Subcutaneous abdominal adipose tissue (tissue), 5 donors: ENCODE measurements around the gene LHFPL5.

Source experiments
- H3K27ac ChIP-seq: one replicate; pipeline ENCODE4 v1.7.0; 2013; ENCODE audit warnings: low read depth, mild to moderate bottlenecking, inconsistent platforms, low read length, moderate library complexity
- H3K27me3 ChIP-seq, 5 donors: one replicate each; pipeline ENCODE4 v1.7.0; 2013; ENCODE audit warnings: low read length in 5 of 5, inconsistent platforms in 1 of 5; ENCODE audit not compliant: control insufficient read depth in 5 of 5, insufficient read depth in 4 of 5
- H3K36me3 ChIP-seq, 5 donors: one replicate each; pipeline ENCODE4 v1.7.0; 2013; ENCODE audit warnings: low read length in 5 of 5; ENCODE audit not compliant: control insufficient read depth in 5 of 5, insufficient read depth in 5 of 5
- H3K4me1 ChIP-seq, 5 donors: one replicate each; pipeline ENCODE4 v1.7.0; 2013; ENCODE audit warnings: low read length in 5 of 5, mild to moderate bottlenecking in 3 of 5, moderate library complexity in 1 of 5; ENCODE audit not compliant: control insufficient read depth in 5 of 5, insufficient read depth in 5 of 5
- H3K4me3 ChIP-seq, 5 donors: one replicate each; pipeline ENCODE4 v1.7.0; 2013; ENCODE audit warnings: low read length in 5 of 5, low read depth in 1 of 5
- H3K9ac ChIP-seq, 5 donors: one replicate each; pipeline ENCODE4 v1.7.0; 2013; ENCODE audit warnings: low read length in 5 of 5, mild to moderate bottlenecking in 4 of 5, moderate library complexity in 3 of 5
- H3K9me3 ChIP-seq, 5 donors: one replicate each; pipeline ENCODE4 v1.7.0; 2013; ENCODE audit warnings: low read length in 5 of 5; ENCODE audit not compliant: control insufficient read depth in 5 of 5
- donor health status: healthy.
- donor health status: healthy.
- donor health status: healthy.
- donor health status: healthy.
- donor health status: healthy.

The LHFPL5 gene

DNA sequence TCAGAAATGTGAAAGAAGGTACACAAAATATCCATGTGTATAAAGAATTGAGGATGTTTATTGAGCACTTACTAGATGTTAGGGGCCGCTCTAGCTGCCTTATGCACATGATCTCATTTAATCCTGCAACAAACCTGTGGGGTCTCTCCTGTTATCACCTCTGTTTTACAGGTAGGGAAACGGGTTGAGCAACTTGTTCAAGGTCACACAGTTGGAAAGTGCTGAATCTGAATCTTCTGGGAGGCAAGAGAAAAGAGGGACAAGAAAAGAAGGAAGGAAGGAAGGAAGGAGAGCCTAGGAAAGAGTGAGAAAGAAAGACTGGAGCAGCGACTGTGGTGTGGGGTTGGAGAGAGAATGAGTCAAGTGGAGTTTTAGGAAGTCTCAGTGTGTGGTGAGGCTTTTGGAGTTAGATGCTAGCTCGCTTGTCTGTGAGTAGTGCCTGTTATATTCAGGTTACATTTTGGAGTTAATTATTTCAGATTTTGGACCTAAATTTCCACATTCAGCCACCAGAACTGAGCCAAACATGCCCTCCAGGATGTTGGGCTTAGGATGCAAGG is 16.6 kb upstream of the LHFPL5 start:
- Histone ChIP-seq H3K4me3 (no peak overlapping the region), H3K9ac (no peak overlapping the region), H3K9me3 (no peaks in the 10 kb centered on the region), H3K4me1 (peaks cover 0 to 6% (median 0%) of the 10 kb centered on the region in 5 donors), H3K36me3 (no peaks in the 10 kb centered on the region), H3K27ac (no peak overlapping the region), H3K27me3 (peaks cover 18 to 27% (median 23%) of the 10 kb centered on the region in 5 donors)

DNA sequence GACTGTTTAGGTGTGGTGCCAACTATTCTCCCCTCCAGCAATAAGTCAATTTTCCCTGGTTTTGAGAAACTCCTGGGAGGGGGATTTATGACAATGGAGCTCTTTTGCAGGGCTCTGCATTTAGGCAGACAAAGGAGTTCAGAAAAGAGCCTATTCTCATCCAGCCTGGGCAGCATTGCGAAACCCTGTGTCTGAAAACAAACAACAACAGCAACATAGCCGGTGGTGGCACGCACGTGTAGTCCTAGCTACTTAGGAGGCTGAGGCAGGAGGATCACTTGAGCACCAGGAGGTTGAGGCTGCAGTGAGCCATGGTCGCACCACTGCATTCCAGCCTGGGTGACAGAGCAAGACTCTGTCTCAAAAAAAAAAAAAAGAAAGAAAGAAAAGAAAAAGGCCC is 14.5 kb upstream of the LHFPL5 start:
- peaks cover 0 to 6% (median 0%) of the 10 kb centered on the region in 5 donors for H3K4me1 ChIP-seq

DNA sequence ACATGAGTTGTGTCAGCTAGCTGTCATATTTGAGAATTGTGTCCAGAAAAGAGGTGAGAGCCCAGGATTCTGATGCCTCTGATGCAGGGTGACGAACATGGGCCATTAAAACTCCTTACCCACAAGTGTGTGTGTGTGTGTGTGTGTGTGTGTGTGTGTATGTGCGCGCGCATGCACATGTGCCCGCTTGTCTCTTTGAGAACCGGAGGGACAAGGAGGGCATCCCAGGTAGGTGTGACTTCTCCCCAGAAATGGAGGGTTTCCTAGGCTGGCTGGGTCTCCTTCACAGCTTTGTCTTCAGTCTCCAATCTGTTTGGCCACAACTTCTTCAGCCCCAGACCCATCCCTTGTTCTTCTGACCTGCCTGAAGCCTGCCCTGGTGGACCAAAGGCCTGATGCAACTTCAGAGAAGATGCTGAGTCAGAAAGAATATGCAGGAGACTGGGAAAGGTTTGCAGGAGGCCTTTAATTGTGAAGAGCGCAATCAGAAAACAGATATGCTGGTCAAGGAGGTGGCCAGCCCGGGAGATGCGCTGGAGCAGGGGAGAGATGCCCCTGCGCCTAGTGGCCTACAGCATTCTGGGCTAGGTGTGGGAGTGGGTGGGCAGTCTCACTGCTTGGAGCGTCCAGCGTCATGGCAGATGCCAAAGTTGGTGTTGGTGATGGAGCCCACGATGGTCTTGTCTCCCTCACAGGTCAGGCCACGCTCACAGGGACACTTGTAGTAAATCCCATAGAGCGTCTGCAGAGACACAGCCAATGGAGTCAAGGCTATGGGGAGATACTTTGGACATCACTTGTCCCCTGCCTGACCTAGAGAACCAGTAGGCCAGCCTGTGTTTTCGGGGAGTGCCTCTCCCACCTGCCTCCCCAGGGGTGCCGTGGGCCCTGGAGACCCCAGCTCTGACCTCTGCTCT is 10.4 kb upstream of the LHFPL5 start:
- Histone ChIP-seq H3K4me3 (no peak overlapping the region), H3K27ac (no peak overlapping the region), H3K36me3 (no peaks in the 10 kb centered on the region), H3K27me3 (peaks cover 0 to 13% (median 4%) of the 10 kb centered on the region in 5 donors), H3K9me3 (no peaks in the 10 kb centered on the region), H3K9ac (no peak overlapping the region), H3K4me1 (no peaks in the 10 kb centered on the region)

More for the DNA sequence above, 14.5 kb upstream of the LHFPL5 start:
- H3K4me3 ChIP-seq, result no peak overlapping the region
- peaks cover 18 to 27% (median 23%) of the 10 kb centered on the region in 5 donors for H3K27me3 ChIP-seq
- no peak overlapping the region for H3K9ac ChIP-seq
- no peaks in the 10 kb centered on the region for H3K9me3 ChIP-seq
- no peaks in the 10 kb centered on the region for H3K36me3 ChIP-seq
- no peak overlapping the region for H3K27ac ChIP-seq

DNA sequence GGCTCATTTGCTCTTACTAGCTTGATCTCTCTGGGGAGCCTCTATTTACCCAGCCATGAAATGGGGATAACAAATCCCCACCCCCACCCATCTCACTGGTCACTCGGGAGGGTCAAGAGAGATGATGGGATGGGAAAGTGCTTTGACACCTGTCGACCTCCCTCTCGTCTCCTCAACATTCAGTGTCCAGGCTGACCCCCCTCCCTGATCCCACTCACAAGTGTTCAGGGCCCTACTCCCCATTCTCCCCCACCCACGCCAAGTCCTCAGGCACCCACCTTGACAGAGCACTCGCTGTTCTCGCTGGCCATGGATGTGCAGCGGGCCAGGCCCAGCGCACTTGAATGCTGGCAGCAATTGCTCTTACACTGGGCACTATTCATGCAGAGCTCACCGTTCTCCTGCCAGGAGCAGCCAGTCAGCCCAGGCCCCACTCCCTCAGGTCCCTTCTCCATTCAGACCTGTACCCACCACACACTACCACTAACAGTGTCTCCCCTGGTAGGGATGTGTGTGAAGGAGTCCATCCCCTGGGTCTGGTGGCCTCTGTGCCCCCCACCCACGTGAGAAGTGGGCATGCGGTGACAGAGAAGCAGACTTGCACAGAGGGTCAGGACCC is 9.6 kb upstream of the LHFPL5 start:
- H3K4me3 ChIP-seq, result no peak overlapping the region
- no peak overlapping the region for H3K9ac ChIP-seq
- H3K27ac ChIP-seq, result no peak overlapping the region
- H3K36me3 ChIP-seq, result no peaks in the 10 kb centered on the region
- H3K4me1 ChIP-seq, result no peaks in the 10 kb centered on the region
- no peaks in the 10 kb centered on the region for H3K9me3 ChIP-seq
- peaks cover 0 to 13% (median 4%) of the 10 kb centered on the region in 5 donors for H3K27me3 ChIP-seq

DNA sequence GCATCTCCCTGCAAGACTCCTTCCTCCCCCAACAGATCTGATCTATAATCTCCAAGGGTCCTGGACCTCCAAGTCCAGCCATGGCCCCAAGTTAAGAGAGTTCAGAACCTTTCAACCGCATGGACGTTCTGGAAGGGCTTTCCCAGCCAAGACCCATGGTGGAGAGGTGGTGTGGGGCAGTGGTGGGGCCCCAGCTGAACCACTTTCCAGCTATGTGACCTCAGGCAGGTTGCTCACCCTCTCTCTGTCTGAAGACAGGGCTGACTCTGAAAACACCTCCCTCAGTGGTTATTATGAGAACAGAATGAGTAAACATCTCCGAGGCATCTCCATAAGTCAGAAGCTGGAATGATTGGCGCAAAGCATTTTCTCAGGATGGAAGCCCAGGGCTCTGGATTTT is 8.9 kb upstream of the LHFPL5 start:
- no peaks in the 10 kb centered on the region for H3K36me3 ChIP-seq
- peaks cover 0 to 13% (median 4%) of the 10 kb centered on the region in 5 donors for H3K27me3 ChIP-seq
- H3K9me3 ChIP-seq, result no peaks in the 10 kb centered on the region
- H3K27ac ChIP-seq, result no peak overlapping the region
- no peak overlapping the region for H3K9ac ChIP-seq
- no peaks in the 10 kb centered on the region for H3K4me1 ChIP-seq
- no peak overlapping the region for H3K4me3 ChIP-seq

DNA sequence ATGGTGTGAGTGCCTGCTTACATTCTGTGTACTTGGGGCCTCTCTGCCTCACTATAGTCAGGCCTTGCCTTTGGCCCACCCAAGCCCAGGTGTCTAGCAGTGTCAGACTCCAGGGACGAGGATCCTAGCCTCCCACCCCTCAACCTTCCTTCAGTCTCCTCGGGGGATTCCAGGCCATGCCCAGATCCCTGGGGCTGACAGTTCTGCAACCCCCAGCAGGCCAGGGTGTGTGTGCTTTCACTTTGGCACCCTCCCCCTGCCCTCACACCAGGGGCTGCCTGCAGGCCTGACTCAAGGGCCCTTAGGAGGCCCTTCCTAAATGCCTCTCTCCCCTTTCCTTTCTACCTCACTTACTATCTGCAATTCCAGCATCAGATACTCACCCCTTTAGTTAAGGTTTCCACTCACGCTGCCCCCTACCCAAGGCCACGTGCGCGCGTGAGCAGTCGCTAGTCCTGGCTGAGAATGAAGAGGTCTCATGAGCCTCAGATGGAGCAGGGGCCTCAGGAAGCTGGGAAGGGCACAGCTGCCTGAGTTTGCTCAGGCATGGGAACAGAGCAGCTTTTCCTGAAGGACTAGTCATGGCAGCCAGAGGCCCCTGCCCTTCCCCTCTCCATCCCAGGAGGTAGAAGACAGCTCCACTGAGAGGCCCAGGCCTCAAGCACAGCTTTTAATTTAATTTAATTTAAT is 7.2 kb upstream of the LHFPL5 start:
- peaks cover 0 to 13% (median 3%) of the 10 kb centered on the region in 5 donors for H3K27me3 ChIP-seq
- no peaks in the 10 kb centered on the region for H3K4me1 ChIP-seq
- H3K9ac ChIP-seq, result no peak overlapping the region
- no peak overlapping the region for H3K27ac ChIP-seq
- no peaks in the 10 kb centered on the region for H3K36me3 ChIP-seq
- H3K9me3 ChIP-seq, result no peaks in the 10 kb centered on the region
- H3K4me3 ChIP-seq, result no peak overlapping the region

DNA sequence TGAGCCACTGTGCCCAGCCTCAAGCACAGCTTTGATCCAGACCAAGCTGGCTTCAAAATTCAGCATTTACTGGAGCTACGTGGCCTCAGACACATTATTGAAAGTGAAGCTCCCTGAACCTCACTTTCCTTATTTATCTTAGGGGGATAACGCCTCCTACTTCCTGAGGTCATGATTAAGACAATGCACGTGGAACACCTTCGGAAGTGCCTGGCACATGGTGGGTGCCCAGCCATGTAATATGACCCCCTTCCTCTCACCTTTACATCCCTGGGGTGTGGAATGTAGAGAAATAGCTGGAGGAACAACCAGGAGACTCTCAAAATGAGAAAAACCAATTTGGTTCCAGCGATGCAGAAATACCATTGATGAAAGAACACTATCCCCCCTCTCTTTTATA is 6.4 kb upstream of the LHFPL5 start:
- Histone ChIP-seq H3K36me3 (no peaks in the 10 kb centered on the region), H3K4me1 (no peaks in the 10 kb centered on the region)

DNA sequence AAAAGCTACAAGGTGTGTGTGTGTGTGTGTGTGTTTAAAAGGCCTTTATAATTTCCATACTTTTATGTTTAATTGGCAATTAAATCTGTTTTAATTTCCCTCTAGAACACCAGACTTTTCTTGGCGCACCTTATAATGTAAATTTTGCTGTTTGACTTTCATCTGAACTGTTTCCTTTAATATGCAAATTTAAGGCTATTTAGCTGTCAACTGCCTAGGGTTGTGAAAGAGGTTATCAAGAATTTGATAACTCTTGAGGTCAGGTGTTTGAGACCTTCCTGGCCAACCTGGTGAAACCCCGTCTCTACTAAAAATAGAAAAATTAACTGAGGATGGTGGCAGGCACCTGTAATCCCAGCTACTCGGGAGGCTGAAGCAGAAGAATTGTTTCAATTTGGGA is 4.0 kb upstream of the LHFPL5 start:
- no peaks in the 10 kb centered on the region for H3K36me3 ChIP-seq
- peaks cover 0 to 8% (median 6%) of the 10 kb centered on the region in 5 donors for H3K4me1 ChIP-seq
- H3K9me3 ChIP-seq, result peaks cover 0 to 2% (median 0%) of the 10 kb centered on the region in 5 donors
- peaks cover 0 to 18% (median 8%) of the 10 kb centered on the region in 5 donors for H3K27me3 ChIP-seq
- no peak overlapping the region for H3K9ac ChIP-seq
- no peak overlapping the region for H3K4me3 ChIP-seq
- H3K27ac ChIP-seq, result no peak overlapping the region

More for the DNA sequence above, 6.4 kb upstream of the LHFPL5 start:
- H3K4me3 ChIP-seq, result no peak overlapping the region
- no peaks in the 10 kb centered on the region for H3K9me3 ChIP-seq
- peaks cover 0 to 13% (median 3%) of the 10 kb centered on the region in 5 donors for H3K27me3 ChIP-seq
- no peak overlapping the region for H3K27ac ChIP-seq
- H3K9ac ChIP-seq, result no peak overlapping the region

DNA sequence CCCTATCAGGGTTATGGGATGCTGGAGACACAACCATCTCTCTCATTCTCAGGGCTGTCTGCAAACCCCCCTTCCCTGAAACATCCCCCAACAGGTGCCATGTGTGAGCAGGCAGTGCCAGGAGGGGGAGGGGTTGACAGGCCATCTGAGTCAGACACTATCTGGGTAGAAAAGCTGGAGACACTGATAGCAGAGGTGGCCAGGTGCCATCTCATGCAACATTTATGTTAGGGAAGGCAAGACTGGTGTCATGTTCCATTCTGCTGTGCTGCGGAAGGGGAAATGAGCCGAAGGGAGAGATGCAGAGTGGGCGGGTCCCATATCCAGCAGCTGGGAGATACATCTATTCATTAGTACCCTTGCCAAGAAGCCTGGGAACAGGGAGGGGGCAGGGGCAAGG is 3.5 kb downstream of the LHFPL5 start:
- H3K9me3 ChIP-seq, result peaks cover 0 to 2% (median 0%) of the 10 kb centered on the region in 5 donors
- H3K27ac ChIP-seq, result no peak overlapping the region
- peaks cover 0 to 12% (median 6%) of the 10 kb centered on the region in 5 donors for H3K27me3 ChIP-seq
- H3K4me1 ChIP-seq, result peaks cover 0 to 8% (median 6%) of the 10 kb centered on the region in 5 donors
- H3K36me3 ChIP-seq, result no peaks in the 10 kb centered on the region
- no peak overlapping the region for H3K9ac ChIP-seq
- no peak overlapping the region for H3K4me3 ChIP-seq
